NCI-H2107 treated with DMSO at 0.1 percent for 48 hours (cell line): ENCODE measurements around the gene ZNF117.
"Not testable (repeated sequence)": the region's sequence is repeated elsewhere in the genome, so short reads cannot be mapped to it uniquely, and the experiment has no call there.

Experiments
- DNase-seq: peaks from one replicate; lab custom pipeline; 2025; ENCODE audit not compliant: unreplicated experiment; lab: John Stamatoyannopoulos, UW

The ZNF117 gene

GRCh38 chr7:64928252-64929187 lies 62.3 kb downstream of the ZNF117 start:
- not testable (repeated sequence) for DNase-seq
